CD4-positive, alpha-beta T cell treated with Interleukin-15 for 1 hour (primary cell): ENCODE results near the gene SGK1.
A peak's percentile ranks its signal among the peaks of the same experiment; 100 is the strongest.
"Not testable (repeated sequence)": the region's sequence is repeated elsewhere in the genome, so short reads cannot be mapped to it uniquely, and the experiment has no call there.

Experiments used
- DNase-seq: peaks from one replicate; pipeline ENCODE4 v3.0.0-alpha.2; 2020

The SGK1 gene

DNA sequence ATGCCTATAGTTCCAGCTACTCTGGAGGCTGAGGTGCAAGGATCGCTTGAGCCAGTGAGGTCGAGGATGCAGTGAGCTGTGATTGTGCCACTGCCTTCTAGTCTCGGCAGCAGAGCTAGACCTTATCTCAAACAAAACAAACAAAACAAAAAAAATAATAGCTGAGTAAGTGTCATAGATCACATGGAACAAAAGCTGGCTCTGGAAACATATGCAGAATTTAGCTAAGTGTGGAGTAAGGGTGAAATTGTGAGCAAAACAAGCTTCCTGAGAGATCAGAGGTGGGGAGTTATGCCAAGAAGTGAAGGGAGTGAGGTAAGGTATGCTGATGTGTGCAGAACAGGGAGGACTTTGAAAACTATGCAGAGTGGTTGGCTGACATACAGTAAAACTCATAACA is 18.7 kb downstream of the SGK1 start:
- no peak for DNase-seq

DNA sequence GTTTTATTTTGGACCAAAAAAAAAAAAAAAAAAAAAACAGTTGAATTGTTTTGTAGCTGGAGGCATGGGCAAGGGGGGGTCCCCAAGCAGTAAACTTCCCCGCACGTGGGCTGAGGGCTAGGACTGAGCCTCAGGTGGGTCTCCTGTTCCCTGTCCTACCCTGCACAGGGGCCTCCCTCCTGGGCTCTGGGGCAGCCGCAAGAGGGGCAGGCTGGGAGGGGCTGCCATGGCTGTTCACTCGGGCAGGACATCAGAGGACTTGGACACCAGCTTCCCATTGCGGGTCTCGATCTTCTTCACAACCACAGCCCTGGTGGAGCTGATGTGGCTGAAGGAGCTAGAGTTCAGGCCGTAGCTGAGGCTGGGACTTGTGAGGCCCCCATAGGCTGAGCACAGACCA is 21.1 kb downstream of the SGK1 start:
- no peak for DNase-seq

GRCh38 chr6:134295953-134296553 is 21.9 kb downstream of the SGK1 start:
- DNase-seq: peak; percentile 55

DNA sequence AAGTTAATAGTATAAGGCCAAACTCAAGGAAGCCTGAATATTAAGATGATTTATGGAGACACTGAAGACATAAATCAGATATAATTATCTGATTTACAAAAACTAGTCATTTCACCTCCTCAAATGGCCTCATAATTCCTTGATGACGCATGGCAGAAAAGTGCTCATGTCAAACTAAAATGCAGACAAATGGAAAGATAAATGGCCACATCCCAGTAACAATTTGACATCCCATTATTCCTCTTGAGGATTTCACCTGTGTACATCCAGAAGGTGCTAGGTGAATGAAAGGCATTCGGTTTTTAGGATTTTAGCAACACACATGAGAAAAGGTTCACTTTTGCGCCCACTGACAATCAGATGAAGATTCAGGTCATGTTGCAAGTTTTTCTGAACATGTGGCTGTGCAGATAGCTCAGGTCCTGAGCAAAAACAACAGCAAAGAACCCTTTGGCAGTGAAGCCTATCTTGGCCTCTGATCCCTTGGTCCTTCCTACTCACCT is 24.2 kb downstream of the SGK1 start:
- DNase-seq: no peak

- DNase-seq: no peak
Measured at GRCh38 chr6:134291156-134291555, 26.8 kb downstream of the SGK1 start.

DNA sequence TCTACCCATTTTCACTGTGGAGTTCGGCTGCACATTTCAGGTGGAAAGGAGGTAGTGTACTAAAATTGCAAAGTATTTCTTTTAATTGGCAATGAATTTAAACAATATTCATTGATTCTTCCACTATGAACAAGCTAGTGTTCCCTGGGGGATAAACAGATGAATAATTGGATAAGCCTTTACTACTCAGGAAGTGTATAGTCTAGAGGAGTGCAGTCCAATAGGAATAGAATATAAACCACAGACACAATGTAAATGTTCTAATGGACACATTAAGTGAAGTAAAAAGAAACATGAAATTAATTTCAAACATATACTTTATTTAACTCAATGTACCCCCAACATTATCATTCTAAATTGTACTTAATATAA is 28.7 kb downstream of the SGK1 start:
- DNase-seq: no peak

- DNase-seq: no peak
Measured at GRCh38 chr6:134288538-134289203, 29.2 kb downstream of the SGK1 start.

DNA sequence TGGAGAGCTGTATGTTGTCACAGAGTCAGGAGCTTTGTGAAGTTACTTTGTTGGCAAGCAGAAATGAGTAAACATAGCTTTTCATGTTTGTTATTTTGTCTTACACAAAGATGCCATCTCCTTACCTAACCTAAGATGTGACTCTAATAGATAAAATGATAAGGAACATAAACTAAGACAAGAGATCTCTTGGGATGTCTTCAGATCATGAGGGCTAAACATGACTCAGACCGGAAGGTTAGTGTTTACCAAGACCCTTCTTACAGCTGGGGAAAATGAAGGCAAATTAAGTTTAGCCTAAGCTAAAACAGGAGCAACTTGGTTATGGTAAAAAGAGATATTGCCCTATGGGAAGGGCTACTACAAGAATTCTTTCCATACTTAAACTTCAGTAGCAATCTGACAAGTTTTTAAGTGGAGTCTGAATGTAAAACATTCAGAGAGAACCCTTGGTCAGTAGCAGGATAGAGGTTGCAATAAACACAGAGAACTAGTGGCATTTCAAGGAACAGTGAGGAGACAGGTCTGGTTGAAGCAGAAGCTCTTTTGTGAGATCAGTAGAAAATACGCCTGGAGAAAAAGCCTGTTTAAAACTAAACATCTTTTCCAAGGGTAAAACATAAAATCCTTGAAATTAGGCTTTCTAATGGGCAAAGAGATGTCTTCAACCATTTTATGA is 29.9 kb downstream of the SGK1 start:
- DNase-seq: no peak

GRCh38 chr6:134282816-134283215 is 35.1 kb downstream of the SGK1 start:
- no peak for DNase-seq

DNA sequence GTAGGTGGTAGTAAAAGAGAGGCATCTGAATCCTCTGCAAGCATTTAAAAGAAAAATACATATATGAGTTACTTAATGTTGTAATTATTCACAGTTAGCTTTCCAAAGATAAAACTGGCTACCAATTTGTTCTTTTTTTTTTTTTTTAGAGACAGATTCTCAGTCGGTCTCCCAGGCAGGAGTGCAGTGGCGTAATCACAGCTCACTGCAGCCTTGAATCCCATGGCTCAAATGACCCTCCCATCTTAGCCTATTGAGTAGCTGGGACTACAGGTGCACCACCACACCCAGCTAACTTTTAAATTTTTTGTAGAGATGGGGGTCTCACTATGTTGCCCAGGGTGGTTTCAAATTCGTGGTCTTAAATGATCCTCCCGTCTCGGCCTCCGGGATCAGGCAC is 36.5 kb downstream of the SGK1 start:
- no peak for DNase-seq

GRCh38 chr6:134278000-134278399 is 39.9 kb downstream of the SGK1 start:
- DNase-seq: no peak

DNA sequence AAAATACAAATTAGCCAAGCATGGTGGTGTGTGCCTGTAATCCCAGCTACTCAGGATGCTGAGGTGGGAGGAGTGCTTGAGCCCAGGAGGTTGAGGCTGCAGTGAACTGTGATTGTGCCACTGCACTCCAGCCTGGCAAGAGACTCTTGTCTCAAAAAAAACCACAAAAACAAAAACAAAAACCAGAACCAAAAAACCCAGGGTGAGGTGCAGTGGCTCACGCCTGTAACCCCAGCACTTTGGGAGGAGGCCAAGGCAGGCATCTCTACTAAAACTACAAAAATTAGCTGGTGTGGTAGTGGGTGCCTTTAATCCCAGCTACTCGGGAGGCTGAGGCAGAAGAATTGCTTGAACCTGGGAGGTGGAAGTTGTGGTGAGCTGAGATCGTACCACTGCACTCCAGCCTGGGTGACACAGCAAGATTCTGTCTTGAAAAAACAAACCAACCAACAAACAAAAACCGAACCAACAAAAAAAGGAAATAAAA is 41.0 kb downstream of the SGK1 start:
- peak; percentile 24 for DNase-seq

DNA sequence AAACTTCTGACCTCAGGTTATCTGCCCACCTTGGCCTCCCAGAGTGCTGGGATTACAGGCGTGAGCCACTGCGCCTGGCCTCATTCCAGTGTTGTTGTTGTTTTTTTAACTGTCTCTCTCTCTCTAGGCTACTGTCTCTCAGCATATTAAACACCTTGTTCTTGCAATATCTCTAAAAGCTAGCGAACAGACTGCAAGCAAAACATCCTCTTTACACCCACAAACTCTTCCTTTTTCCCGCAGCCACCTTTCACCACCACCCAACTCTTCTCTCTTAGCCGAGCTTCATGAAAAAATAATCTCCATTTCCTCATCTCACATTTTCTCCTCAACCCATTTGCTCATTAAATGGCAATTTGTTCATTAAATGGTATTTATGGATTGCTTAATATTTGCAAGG is 45.5 kb downstream of the SGK1 start:
- DNase-seq: no peak

DNA sequence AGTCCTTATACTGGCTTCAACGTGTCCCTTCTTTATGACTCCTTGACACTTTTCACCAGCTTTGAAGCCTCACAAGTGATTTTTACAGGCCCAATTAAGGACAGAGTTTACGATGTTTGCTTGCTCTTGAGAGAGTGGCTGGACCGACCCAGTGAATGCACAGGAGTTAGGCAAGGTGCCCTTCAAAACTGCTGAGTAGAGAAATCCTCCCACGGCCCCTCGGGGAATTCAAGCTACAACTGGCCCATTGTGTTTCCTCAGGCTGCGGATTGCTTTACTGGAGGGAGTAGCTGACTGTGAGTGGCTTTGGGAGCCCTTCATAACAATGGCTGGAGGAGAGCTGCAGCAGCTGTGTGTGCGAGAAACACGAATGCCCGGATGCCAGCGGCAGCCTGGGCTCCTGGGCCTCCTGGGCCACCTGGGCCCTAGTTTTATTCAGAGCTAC is 50.0 kb downstream of the SGK1 start:
- DNase-seq: no peak

GRCh38 chr6:134266776-134267175 is 51.1 kb downstream of the SGK1 start:
- DNase-seq: no peak

GRCh38 chr6:134261766-134262165 is 56.1 kb downstream of the SGK1 start:
- no peak for DNase-seq

DNA sequence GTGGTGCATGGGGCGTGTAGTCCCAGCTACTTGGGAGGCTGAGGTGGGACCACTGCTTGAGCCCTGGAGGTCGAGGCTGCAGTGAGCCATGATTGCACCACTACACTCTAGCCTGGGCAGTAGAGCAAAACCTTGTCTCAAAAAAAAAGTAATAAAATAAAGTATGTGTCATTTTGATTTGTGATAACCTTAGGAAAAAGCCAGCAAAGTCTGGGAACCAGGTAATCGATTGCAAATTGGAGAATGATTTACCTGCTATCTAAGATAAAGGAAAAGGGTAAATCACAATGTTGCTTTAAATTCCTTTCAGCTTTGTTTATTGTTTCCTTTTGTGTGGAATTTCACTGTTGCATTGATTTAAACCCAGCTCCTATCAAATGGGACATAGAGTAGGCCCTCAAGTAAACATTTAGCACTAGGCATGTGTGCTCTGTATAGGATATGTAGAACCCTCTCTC is 59.0 kb downstream of the SGK1 start:
- no peak for DNase-seq

GRCh38 chr6:134257516-134257915 is 60.4 kb downstream of the SGK1 start:
- no peak for DNase-seq

DNA sequence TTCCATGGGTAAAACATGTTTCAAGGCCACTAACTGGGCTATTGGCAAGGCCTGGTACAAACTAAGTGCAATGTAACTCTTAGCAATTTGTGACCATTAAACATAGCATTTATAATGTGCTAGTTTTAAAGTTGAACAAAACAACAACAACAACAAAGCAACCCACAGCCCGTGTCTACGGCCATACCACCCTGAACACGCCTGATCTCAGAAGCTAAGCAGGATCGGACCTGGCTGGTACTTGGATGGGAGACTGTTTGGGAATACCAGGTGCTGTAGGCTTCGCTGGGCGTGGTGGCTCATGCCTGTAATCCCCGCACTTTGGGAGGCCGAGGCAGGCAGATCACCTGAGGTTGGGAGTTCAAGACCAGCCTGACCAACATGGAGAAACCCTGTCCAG is 61.0 kb downstream of the SGK1 start:
- DNase-seq: no peak

GRCh38 chr6:134255280-134255679 is 62.6 kb downstream of the SGK1 start:
- not testable (repeated sequence) for DNase-seq

- DNase-seq: no peak
Measured at GRCh38 chr6:134254118-134254517, 63.8 kb downstream of the SGK1 start.

GRCh38 chr6:134253681-134254080 is 64.2 kb downstream of the SGK1 start:
- DNase-seq: no peak

GRCh38 chr6:134251320-134251719 is 66.6 kb downstream of the SGK1 start:
- DNase-seq: no peak

DNA sequence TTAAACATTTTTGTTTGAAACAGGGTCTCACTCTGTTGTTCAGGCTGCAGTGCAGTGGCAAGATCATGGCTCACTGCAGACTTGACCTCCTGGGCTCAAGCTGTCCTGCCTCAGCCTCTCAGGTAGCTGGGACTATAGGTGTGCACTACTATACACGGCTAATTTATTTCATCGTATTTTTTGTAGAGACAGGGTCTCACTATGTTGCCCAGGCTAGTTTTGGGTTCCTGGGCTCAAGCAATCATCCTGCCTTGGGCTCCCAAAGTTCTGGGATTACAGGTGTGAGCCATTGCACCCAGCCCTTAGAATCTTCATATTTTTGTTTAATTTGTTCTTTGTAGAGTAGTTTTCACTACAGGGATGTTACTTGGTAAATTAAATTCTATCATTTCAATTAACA is 67.1 kb downstream of the SGK1 start:
- no peak for DNase-seq
